Esophagus muscularis mucosa (tissue), 4 donors: ENCODE results near the gene PTTG1.

Experiments used
- CTCF ChIP-seq, 3 experiments: fragments of 200-600 bp in 2 of 3; fragments of 450-650 bp in 1 of 3; sonication (generic) in 2 of 3; IDR thresholded peaks; one replicate each; pipeline ENCODE4 v1.5.1; 2017 to 2019; ENCODE audit warnings: antibody characterized with exemption in 3 of 3, mild to moderate bottlenecking in 2 of 3, moderate library complexity in 1 of 3
- EP300 ChIP-seq: sonication (generic); formaldehyde crosslinking; IDR thresholded peaks from one replicate; pipeline ENCODE4 v1.6.1; 2017; ENCODE audit warnings: antibody characterized with exemption
- POLR2AphosphoS5 ChIP-seq, 2 donors: sonication (generic); formaldehyde crosslinking; IDR thresholded peaks; one replicate each; pipeline ENCODE4 v1.6.1; 2017; ENCODE audit warnings: antibody characterized with exemption in 2 of 2

GRCh38 chr5:160467555-160468362 is 46.1 kb downstream of the PTTG1 start:
- no peak for TF ChIP-seq CTCF (IDR thresholded peaks at IDR 0.05)
- TF ChIP-seq EP300: no peak
- no peak for TF ChIP-seq POLR2AphosphoS5 (IDR thresholded peaks at IDR 0.05)
